Kidney epithelial cell (primary cell): ENCODE measurements around the gene FBXO21. TPM values are rescaled to one million over a fixed set of nuclear protein-coding genes. Genes with fewer than 3 reads are reported as not detected.

Experiments
- DNase-seq: peaks from one replicate; pipeline ENCODE4 v3.0.0-alpha.2; 2010; ENCODE audit warnings: low read depth
- H3K27me3 ChIP-seq: 2 replicates; pipeline ENCODE4 v1.6.0; 2011; ENCODE audit warnings: low read length; ENCODE audit not compliant: control insufficient read depth, insufficient read depth
- H3K36me3 ChIP-seq: 2 replicates; pipeline ENCODE4 v1.5.1; 2011; ENCODE audit warnings: low read length; ENCODE audit not compliant: control insufficient read depth, insufficient read depth
- H3K4me3 ChIP-seq: 2 replicates; pipeline ENCODE4 v1.5.1; 2011; ENCODE audit warnings: low read depth, mild to moderate bottlenecking, control low read depth, low read length
- CTCF ChIP-seq: IDR thresholded peaks from 2 replicates; pipeline ENCODE4 v1.5.1; 2011; ENCODE audit warnings: mild to moderate bottlenecking, moderate library complexity, low read length, control low read depth, inconsistent platforms; ENCODE audit not compliant: insufficient read depth, poor library complexity, severe bottlenecking
- total RNA-seq: library from RNA; depleted of rRNA; stranded (reverse); fragments of >200 nt; gene quantifications from 2 replicates; pipeline ENCODE4 v1.2.3, GENCODE V29; 2015

The FBXO21 gene
- total RNA-seq, 1 donor from 2014 or later: 82.1 TPM

GRCh38 chr12:117172168-117172567 lies 18.1 kb downstream of the FBXO21 start:
- Histone ChIP-seq H3K36me3 (peaks cover 2% of the 10 kb centered on the region), H3K4me3 (no peak overlapping the region), H3K27me3 (no peaks in the 10 kb centered on the region)
- no peak for TF ChIP-seq CTCF
- DNase-seq: no peak

- DNase-seq: no peak
- Histone ChIP-seq H3K4me3 (no peak overlapping the region), H3K36me3 (peaks cover 2% of the 10 kb centered on the region), H3K27me3 (no peaks in the 10 kb centered on the region)
- TF ChIP-seq CTCF: no peak
These were observed 18.6 kb downstream of the FBXO21 start for GRCh38 chr12:117171499-117172162.

GRCh38 chr12:117169548-117169947 lies 20.7 kb downstream of the FBXO21 start:
- Histone ChIP-seq H3K4me3 (no peak overlapping the region), H3K27me3 (no peaks in the 10 kb centered on the region), H3K36me3 (peaks cover 3% of the 10 kb centered on the region)
- no peak for TF ChIP-seq CTCF
- DNase-seq: no peak

GRCh38 chr12:117168976-117169375 lies 21.3 kb downstream of the FBXO21 start:
- Histone ChIP-seq H3K36me3 (peaks cover 3% of the 10 kb centered on the region), H3K27me3 (no peaks in the 10 kb centered on the region), H3K4me3 (no peak overlapping the region)
- no peak for TF ChIP-seq CTCF
- no peak for DNase-seq

GRCh38 chr12:117167769-117168168 lies 22.5 kb downstream of the FBXO21 start:
- no peak for DNase-seq

More at GRCh38 chr12:117167769-117168168, 22.5 kb downstream of the FBXO21 start:
- peaks cover 3% of the 10 kb centered on the region for H3K36me3 ChIP-seq
- no peaks in the 10 kb centered on the region for H3K27me3 ChIP-seq
- no peak overlapping the region for H3K4me3 ChIP-seq
- no peak for TF ChIP-seq CTCF
